Measurements from ENCODE around the gene ADARB2.

DNA sequence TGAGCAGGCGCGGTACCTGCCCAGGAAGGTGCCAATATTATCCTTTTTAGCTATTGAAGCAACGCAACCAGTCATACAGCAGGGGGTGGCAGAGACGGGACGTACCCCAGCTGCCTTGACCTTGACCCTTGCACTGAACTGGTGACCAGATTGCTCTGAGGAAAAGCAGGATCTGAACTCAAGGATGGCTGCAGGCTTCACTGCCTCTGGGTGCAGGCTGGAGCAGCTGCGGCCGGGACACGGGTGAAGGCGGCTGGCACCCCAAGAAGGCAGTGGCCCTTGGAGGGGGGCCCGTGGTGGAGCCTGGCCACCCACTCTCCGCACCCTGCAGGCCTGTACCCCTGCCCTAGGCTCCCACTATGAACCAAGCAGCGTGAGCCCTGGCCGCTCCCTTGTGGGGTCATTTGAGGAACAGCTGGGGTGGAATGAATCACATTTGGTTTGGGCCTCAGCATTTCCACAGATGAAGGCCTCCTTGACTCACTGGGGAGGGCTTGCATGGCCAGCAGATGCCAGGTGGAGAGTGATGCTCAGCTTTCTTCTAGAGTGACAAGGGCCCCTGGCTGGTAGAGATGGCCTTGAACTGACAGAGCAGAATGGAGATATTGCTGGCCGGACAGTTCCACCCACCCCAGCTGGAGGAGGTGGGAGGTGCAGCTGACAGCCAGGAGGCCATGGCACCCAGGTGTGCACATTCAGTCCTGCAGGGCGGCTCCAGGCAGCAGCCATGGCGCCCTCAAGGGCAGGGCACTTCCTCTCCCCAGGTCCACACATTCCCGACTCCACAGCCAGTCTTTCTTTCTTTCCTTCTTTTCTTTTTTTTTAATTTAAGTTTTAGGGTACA lies 462.4 kb downstream of the ADARB2 start:
- TF ChIP-seq, protein P1, sequence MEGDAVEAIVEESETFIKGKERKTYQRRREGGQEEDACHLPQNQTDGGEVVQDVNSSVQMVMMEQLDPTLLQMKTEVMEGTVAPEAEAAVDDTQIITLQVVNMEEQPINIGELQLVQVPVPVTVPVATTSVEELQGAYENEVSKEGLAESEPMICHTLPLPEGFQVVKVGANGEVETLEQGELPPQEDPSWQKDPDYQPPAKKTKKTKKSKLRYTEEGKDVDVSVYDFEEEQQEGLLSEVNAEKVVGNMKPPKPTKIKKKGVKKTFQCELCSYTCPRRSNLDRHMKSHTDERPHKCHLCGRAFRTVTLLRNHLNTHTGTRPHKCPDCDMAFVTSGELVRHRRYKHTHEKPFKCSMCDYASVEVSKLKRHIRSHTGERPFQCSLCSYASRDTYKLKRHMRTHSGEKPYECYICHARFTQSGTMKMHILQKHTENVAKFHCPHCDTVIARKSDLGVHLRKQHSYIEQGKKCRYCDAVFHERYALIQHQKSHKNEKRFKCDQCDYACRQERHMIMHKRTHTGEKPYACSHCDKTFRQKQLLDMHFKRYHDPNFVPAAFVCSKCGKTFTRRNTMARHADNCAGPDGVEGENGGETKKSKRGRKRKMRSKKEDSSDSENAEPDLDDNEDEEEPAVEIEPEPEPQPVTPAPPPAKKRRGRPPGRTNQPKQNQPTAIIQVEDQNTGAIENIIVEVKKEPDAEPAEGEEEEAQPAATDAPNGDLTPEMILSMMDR (IDR thresholded peaks at IDR 0.05; ENCODE audit: insufficient read depth, low read length) = no peak
- no peak for TF ChIP-seq SPI1 (IDR thresholded peaks at IDR 0.05; ENCODE audit: borderline replicate concordance, low read depth)
- TF ChIP-seq POLR2AphosphoS5 (IDR thresholded peaks at IDR 0.05; ENCODE audit: low read depth) = no peak

Measured in HL-60 (cell line).